Measurements from ENCODE around the gene TIMM21. TPM values are rescaled to one million over a fixed set of nuclear protein-coding genes. Genes with fewer than 3 reads are reported as not detected.

Gene TIMM21
- total RNA-seq, 2 experiments from 2014 or later = 10.7 to 11.8 TPM

GRCh38 chr18:74110976-74111375 lies 37.3 kb upstream of the TIMM21 start:
- CTCF ChIA-PET = interaction anchor here (2.0 kb wide), 1 partner anchor 28 kb away, joined by 6 read pairs; no protein-coding TSS in a partner anchor

GRCh38 chr18:74113711-74114110 lies 34.6 kb upstream of the TIMM21 start:
- TF ChIP-seq CTCF (IDR thresholded peaks at IDR 0.05) = no peak
- Mint-ChIP-seq H3K36me3 (ENCODE audit: low read depth) (peaks cover 17% of the 10 kb centered on the region), H3K4me1 (ENCODE audit: low read depth) (peaks cover 10% of the 10 kb centered on the region), H3K9me3 (peaks cover 12% of the 10 kb centered on the region), H3K4me3 (no peak overlapping the region), H3K27ac (no peak overlapping the region), H3K27me3 (no peaks in the 10 kb centered on the region)
- Histone ChIP-seq H3K4me1 (ENCODE audit: insufficient read depth, low read length) (no peaks in the 10 kb centered on the region), H3K27ac (ENCODE audit: low read depth in 1 of 2, low read length in 2 of 2) (no peak overlapping the region), H3K4me3 (ENCODE audit: low read length) (no peak overlapping the region), H3K36me3 (ENCODE audit: insufficient read depth, low read length) (no peaks in the 10 kb centered on the region), H3K9me3 (ENCODE audit: control insufficient read depth in 1 of 2, insufficient read depth in 1 of 2, low read length in 2 of 2) (peaks cover 0 to 1% of the 10 kb centered on the region in 2 experiments), H3K27me3 (ENCODE audit: control insufficient read depth in 1 of 2, insufficient read depth in 2 of 2, low read length in 2 of 2) (no peaks in the 10 kb centered on the region)
- DNase-seq = peak in 1 of 14 experiments; percentile 5
- ChIA-PET CTCF (interaction anchor here (1.4 kb wide), 1 partner anchor 31 kb away, joined by 4 read pairs; no protein-coding TSS in a partner anchor), POLR2A (no interaction called here)
- ATAC-seq (ENCODE audit: poor library complexity) = no peak
- intact Hi-C loops (cut with DNase I, micrococcal nuclease) = no loop called here

More at GRCh38 chr18:74110976-74111375, 37.3 kb upstream of the TIMM21 start:
- Mint-ChIP-seq H3K4me3 (no peak overlapping the region), H3K4me1 (ENCODE audit: low read depth) (peaks cover 21% of the 10 kb centered on the region), H3K27ac (no peak overlapping the region), H3K27me3 (no peaks in the 10 kb centered on the region), H3K9me3 (peaks cover 16% of the 10 kb centered on the region), H3K36me3 (ENCODE audit: low read depth) (peaks cover 22% of the 10 kb centered on the region)
- Histone ChIP-seq H3K4me3 (ENCODE audit: low read length) (no peak overlapping the region), H3K36me3 (ENCODE audit: insufficient read depth, low read length) (no peaks in the 10 kb centered on the region), H3K27ac (ENCODE audit: low read depth in 1 of 2, low read length in 2 of 2) (no peak overlapping the region), H3K4me1 (ENCODE audit: insufficient read depth, low read length) (peaks cover 3% of the 10 kb centered on the region), H3K27me3 (ENCODE audit: control insufficient read depth in 1 of 2, insufficient read depth in 2 of 2, low read length in 2 of 2) (no peaks in the 10 kb centered on the region), H3K9me3 (ENCODE audit: control insufficient read depth in 1 of 2, insufficient read depth in 1 of 2, low read length in 2 of 2) (peaks cover 0 to 4% of the 10 kb centered on the region in 2 experiments)
- POLR2A ChIA-PET = no interaction called here
- ATAC-seq (ENCODE audit: poor library complexity) = no peak
- intact Hi-C loops (cut with DNase I, micrococcal nuclease) = no loop called here
- no peak for TF ChIP-seq CTCF (IDR thresholded peaks at IDR 0.05)
- DNase-seq = no peak

GRCh38 chr18:74114116-74114515 lies 34.2 kb upstream of the TIMM21 start:
- no peaks in the 10 kb centered on the region for H3K4me1 ChIP-seq (ENCODE audit: insufficient read depth, low read length)
- Mint-ChIP-seq H3K27ac (no peak overlapping the region), H3K27me3 (no peaks in the 10 kb centered on the region), H3K9me3 (peaks cover 9% of the 10 kb centered on the region), H3K4me3 (no peak overlapping the region), H3K4me1 (ENCODE audit: low read depth) (peaks cover 6% of the 10 kb centered on the region), H3K36me3 (ENCODE audit: low read depth) (peaks cover 13% of the 10 kb centered on the region)
- no peaks in the 10 kb centered on the region for H3K36me3 ChIP-seq (ENCODE audit: insufficient read depth, low read length)
- H3K4me3 ChIP-seq (ENCODE audit: low read length) = no peak overlapping the region
- POLR2A ChIA-PET = no interaction called here
- CTCF ChIA-PET = interaction anchor here (1.4 kb wide), 1 partner anchor 31 kb away, joined by 4 read pairs; no protein-coding TSS in a partner anchor
- no peak for ATAC-seq (ENCODE audit: poor library complexity)
- no peak for TF ChIP-seq CTCF (IDR thresholded peaks at IDR 0.05)
- no peak for DNase-seq
- intact Hi-C loops (cut with DNase I, micrococcal nuclease) = no loop called here
- H3K27ac ChIP-seq (ENCODE audit: low read depth in 1 of 2, low read length in 2 of 2) = no peak overlapping the region
- no peaks in the 10 kb centered on the region for H3K9me3 ChIP-seq (ENCODE audit: control insufficient read depth in 1 of 2, insufficient read depth in 1 of 2, low read length in 2 of 2)
- H3K27me3 ChIP-seq (ENCODE audit: control insufficient read depth in 1 of 2, insufficient read depth in 2 of 2, low read length in 2 of 2) = no peaks in the 10 kb centered on the region
